Limb (tissue), 2 donors: ENCODE measurements around the gene ZBTB20.
"Not testable (repeated sequence)": the region's sequence is repeated elsewhere in the genome, so short reads cannot be mapped to it uniquely, and the experiment has no call there.

Experiments
- DNase-seq, 2 donors: peaks; one replicate each; pipeline ENCODE4 v3.0.0-alpha.2; 2016; ENCODE audit errors: extremely low spot score in 2 of 2

The ZBTB20 gene

DNA sequence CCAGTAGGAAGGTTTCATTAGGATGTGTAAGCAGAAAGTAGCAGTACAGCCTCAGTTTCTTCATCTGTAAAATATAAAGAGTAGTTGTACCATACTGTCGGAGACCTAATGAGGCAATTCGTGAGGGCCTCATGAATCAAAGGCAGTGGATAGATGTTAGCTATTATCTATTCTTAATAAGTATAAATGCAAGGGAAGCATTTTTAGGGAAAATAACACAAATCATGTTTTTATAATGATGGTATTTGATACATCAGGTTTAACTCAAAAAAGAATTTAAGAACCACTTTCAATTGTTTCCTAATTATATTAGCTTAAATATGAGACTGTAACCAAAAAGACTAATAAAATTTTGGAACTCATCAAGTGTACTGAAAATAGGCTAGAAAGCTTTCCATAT, 309.1 kb downstream of the ZBTB20 start:
- no peak for DNase-seq

- DNase-seq, result no peak
These were observed 312.7 kb downstream of the ZBTB20 start for GRCh38 chr3:114834175-114834940.

GRCh38 chr3:114831861-114832260, 315.2 kb downstream of the ZBTB20 start:
- DNase-seq, result no peak

DNA sequence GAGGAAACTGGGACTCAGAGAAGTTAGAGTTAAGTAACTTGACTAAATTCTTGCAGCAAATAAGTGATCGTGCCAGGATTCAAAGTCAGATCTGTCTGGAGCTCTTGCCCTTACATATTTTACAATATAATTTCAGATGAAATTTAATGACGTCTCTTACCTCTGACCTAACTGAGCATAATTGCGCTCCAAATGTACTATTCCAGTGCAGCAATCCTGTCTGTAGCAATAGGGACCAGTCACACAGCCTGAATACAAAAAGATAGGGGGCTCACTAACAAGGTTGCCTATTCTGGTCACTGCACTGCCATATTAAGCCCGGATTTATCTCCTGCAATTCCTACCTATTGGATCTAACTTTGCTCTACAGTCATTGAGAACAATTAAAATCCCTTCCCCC, 316.4 kb downstream of the ZBTB20 start:
- no peak for DNase-seq

- DNase-seq, result no peak
These were observed 317.3 kb downstream of the ZBTB20 start for GRCh38 chr3:114829783-114830182.

DNA sequence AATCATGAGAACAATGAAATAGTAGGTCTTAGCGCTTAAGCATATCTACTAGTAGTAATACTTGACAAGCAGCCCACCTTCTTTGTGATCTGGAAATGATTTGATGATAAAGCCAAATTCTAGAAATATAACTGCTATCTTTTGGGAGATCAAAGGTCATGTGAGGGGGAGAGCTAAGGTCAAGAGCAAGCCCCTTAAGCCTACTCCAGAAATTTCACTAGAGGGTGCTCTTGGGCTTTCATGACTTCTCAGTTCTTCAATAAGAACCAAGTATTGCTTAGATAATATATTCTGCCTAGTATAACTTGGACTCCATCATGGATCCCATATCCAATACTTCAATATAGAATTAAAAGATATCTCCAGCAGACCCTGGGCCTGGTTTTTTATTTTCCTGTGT, 319.6 kb downstream of the ZBTB20 start:
- DNase-seq, result no peak

DNA sequence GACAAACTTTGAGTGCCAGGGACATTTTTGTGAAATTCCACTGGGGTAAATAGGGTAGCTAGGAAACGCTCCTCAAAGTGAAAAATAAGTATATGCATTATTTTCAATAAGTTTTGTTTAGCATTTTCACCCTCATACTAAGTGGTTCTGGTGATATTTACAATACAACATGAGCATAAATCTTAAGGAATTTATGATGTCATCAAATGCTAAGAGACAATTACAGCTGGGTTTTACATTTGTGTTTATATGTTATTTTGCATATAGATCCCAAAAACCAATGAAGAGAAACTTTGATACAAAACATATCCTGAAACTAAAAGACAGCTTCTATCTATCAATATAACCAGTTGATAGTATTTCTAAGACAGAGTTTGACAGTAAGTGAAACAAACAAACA, 323.1 kb downstream of the ZBTB20 start:
- DNase-seq, result no peak

DNA sequence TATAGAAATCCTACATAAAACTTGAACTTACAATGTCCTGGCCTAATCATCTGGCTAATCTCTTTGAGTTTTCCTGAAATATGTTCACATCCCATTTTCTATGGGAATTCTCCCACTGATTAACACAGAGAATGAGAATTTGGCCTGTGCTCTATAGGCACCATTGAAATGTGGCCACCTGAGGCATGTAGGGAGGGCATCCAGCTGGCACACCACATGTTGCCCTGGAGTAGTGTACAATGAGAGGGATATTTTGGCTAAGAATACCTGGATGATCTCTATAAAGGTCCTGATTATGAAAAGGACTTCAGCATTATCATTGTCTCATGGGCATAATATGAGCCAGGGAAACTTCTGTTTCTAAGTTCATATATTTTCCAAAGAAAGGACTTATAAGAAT, 324.0 kb downstream of the ZBTB20 start:
- DNase-seq, result no peak

DNA sequence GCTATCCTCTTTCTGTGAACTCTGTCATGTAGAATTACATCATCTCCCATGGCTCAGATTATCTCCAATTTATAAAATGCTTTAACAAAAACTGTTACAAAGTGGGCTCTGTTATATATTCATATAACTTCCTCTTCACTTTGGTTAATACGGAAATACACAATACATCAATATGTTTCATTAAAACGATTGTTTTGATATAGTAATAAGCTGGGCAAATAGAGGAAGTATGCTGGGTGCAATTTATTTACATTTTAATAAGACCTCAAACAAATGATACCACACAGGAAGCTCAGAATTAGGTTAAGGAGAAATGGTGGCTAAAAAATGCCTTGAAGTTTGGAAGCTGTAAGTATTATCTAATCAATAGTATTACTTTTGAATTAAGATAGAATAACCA, 331.0 kb downstream of the ZBTB20 start:
- DNase-seq, result no peak

- DNase-seq, result not testable (repeated sequence)
These were observed 334.4 kb downstream of the ZBTB20 start for GRCh38 chr3:114812541-114813238.

DNA sequence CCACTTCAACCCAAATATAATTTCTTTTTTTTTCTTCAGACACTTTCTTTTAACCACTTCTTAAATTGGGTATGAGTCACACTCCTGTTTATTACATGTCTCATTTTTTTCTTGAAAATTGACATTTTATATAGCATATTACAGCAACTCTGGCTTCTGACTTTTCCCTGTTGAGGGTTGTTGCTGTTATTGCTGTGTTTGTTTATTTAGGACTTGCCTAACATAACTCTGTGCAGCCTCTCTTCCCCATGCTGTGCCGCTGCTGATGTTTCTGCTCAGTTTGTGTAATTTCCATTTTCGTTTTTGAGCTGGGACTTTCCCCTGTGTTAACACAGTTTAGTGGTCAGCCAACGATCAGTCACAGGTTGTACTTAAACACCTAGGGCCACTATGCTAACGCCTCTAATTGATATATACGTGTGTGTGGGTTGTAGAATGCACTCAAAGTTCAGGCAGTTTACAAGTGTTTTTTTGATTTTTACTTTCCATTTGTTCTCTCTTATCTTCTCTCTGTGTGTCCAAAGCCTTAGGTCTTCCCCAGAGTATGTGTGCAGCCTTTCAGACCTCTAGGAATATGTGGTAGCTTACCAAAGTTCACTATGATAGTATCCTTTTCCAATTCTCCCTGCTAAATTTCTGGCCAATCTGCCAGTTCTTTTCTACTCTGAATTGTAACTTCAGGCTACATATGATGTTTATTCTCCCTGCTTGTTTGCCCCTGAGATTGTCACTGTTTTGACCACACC, 337.2 kb downstream of the ZBTB20 start:
- no peak for DNase-seq

DNA sequence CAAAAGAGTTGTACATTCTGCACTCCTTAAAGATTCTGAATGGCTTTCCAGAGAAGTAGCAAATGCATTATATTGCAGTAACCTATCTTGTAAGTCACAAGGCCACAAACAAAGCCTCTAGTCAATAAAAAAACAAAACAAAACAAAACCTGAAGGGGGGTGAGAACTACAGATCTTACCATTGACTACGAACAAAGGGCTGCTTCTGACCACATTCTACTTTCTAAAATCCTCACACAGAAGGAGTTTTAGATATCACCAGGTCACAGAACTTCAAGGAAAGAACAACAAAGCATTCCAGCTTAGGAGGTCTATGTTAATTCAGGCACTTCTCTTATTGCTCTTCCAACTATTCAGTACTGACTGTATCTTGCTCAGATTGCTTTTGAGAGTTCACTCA, 343.0 kb downstream of the ZBTB20 start:
- DNase-seq, result no peak

DNA sequence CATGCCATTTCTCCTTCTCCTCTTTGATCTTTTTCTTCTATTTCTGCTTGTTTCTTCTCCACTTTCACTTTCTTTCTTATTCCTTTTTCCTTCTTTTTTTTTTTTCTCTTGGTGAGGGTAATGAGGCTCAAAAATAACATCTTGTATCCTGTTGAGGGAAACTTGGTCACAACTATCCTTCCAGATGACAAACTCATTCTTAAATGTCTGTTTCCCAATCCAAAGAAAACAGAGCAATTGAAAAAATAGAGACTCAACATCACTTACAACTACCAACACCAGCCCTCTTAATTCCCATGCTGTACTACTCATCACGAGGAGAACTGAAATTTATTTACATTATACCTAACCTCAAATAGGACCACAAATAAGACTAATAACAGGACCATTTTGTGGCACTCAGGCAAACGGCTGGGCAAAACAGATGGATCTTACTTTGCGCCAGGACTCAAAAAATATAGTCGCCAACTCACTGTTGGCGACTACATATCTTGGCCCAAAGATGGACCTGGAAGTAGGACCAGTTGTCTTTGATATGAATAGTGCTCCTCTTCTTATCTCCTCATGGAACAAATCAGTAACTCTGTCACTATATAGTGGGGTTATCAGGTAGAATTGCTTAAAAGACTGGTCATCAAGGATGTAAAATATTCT, 343.9 kb downstream of the ZBTB20 start:
- DNase-seq, result no peak

DNA sequence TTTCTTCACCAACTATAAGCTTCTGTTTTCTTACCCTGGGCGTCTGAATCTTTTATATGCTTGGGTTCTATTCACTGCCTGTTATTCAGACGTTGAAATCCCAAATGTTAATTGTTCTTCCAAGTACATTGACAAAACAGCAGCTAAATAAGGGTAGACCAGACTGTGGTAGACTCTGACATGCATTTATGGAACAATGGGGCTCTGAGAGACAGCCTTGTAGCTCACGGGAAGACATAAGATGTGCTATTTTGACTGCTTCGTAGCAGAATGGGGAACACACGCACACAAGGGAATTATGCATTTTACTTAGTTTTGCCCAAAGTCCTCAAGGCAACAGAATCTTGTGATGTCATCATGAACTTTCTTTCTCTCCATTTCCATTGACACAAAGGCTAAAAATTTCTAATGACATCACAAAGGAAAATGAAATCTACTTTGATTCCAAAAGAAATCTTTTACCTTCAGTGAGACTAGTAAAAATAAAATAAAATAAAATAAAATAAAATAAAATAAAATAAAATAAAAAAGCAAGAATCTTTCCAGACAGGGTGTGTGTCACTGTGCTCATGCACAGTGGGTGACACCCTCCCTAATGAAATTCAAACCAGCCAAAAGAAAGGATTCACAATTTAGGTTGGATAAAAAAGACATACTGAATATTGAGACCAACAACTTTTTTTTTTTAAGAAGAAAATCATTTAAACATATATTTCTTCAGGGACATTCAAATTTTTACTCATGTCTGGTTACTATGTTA, 346.6 kb downstream of the ZBTB20 start:
- no peak for DNase-seq

- no peak for DNase-seq
These were observed 347.3 kb downstream of the ZBTB20 start for GRCh38 chr3:114799816-114800215.

GRCh38 chr3:114796796-114797195, 350.3 kb downstream of the ZBTB20 start:
- no peak for DNase-seq

DNA sequence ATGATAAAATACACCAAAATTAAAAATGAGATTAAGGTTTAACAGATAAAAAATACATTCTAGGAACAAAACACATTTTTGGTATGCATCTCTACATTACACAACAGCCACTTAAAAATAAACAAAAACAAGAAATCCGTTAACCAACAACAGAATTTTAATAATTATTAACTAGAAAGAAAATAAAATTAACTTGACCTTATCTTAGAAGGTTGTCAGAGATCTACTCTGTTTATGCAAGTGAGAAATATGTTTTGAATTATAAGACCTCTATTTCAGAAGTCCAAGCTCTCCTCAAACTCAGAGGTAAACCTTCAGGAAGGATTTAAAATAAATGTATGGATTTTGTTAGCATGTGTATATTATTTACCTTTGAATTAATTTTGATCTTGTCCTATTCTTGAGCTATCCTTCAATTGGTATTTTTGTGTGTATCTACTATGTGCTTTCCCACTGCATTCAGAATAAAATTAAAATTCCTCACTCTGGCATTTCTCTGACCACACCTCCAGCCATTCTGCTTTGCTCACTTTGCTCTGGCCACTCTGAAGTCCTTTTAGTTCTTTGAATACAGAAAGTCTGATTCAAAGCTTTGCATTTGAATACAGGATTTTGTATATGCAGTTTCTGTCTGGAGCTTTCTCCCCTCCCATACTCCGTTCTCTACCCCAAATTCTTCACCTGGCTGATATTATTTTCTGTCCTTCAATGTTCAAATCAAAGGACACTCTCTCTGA, 352.0 kb downstream of the ZBTB20 start:
- DNase-seq, result no peak

GRCh38 chr3:114792159-114792918, 354.7 kb downstream of the ZBTB20 start:
- DNase-seq, result no peak

- DNase-seq, result no peak
These were observed 356.3 kb downstream of the ZBTB20 start for GRCh38 chr3:114790752-114791151.

- DNase-seq, result no peak
These were observed 357.3 kb downstream of the ZBTB20 start for GRCh38 chr3:114789803-114790202.
